ENCODE data around the gene TBC1D23. TPM values are rescaled to one million over a fixed set of nuclear protein-coding genes. Genes with fewer than 3 reads are reported as not detected.

TBC1D23 gene
- total RNA-seq, 1 donor from 2014 or later: 35.3 TPM

- Mint-ChIP-seq H3K27me3 (ENCODE audit: unreplicated experiment) (no peaks in the 10 kb centered on the region), H3K9me3 (ENCODE audit: unreplicated experiment) (no peaks in the 10 kb centered on the region), H3K36me3 (ENCODE audit: unreplicated experiment) (peaks cover 46% of the 10 kb centered on the region), H3K4me1 (ENCODE audit: unreplicated experiment) (no peaks in the 10 kb centered on the region), H3K4me3 (ENCODE audit: unreplicated experiment) (no peak overlapping the region), H3K27ac (ENCODE audit: unreplicated experiment) (no peak overlapping the region)
- DNase-seq (ENCODE audit: extremely low spot score, unreplicated experiment): no peak
- TF ChIP-seq, protein P1, sequence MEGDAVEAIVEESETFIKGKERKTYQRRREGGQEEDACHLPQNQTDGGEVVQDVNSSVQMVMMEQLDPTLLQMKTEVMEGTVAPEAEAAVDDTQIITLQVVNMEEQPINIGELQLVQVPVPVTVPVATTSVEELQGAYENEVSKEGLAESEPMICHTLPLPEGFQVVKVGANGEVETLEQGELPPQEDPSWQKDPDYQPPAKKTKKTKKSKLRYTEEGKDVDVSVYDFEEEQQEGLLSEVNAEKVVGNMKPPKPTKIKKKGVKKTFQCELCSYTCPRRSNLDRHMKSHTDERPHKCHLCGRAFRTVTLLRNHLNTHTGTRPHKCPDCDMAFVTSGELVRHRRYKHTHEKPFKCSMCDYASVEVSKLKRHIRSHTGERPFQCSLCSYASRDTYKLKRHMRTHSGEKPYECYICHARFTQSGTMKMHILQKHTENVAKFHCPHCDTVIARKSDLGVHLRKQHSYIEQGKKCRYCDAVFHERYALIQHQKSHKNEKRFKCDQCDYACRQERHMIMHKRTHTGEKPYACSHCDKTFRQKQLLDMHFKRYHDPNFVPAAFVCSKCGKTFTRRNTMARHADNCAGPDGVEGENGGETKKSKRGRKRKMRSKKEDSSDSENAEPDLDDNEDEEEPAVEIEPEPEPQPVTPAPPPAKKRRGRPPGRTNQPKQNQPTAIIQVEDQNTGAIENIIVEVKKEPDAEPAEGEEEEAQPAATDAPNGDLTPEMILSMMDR (IDR thresholded peaks at IDR 0.05): no peak
These were observed 113.7 kb downstream of the TBC1D23 start for GRCh38 chr3:100374521-100374920.

Other genes starting within 250 kb of the TBC1D23 start
- 47.0 and 49.3 TPM in 2 replicates for gene FILIP1L, start 146.5 kb upstream of the TBC1D23 start, total RNA-seq
- 46.3 and 47.4 TPM in 2 replicates for gene NIT2, start 73.8 kb downstream of the TBC1D23 start, total RNA-seq
- gene TOMM70, start 140.1 kb downstream of the TBC1D23 start, total RNA-seq: 36.3 and 38.0 TPM in 2 replicates
- 2.4 and 2.7 TPM in 2 replicates for gene LNP1, start 140.5 kb downstream of the TBC1D23 start, total RNA-seq
- 29.1 and 30.6 TPM in 2 replicates for gene TMEM45A, start 231.6 kb downstream of the TBC1D23 start, total RNA-seq

All from osteocyte (in vitro differentiated cells).